ENCODE measurements around the gene ZNF385B.

The ZNF385B gene

GRCh38 chr2:179578171-179578916 lies 283.1 kb downstream of the ZNF385B start:
- DNase-seq: no peak

GRCh38 chr2:179574061-179574519 lies 287.3 kb downstream of the ZNF385B start:
- DNase-seq: no peak

- DNase-seq: no peak
These were observed 288.9 kb downstream of the ZNF385B start for GRCh38 chr2:179572544-179572943.

- no peak for DNase-seq
These were observed 289.7 kb downstream of the ZNF385B start for GRCh38 chr2:179571721-179572120.

- no peak for DNase-seq
These were observed 290.2 kb downstream of the ZNF385B start for GRCh38 chr2:179571252-179571651.

- DNase-seq: no peak
These were observed 291.6 kb downstream of the ZNF385B start for GRCh38 chr2:179569831-179570233.

GRCh38 chr2:179565807-179566206 lies 295.6 kb downstream of the ZNF385B start:
- DNase-seq: no peak

GRCh38 chr2:179562330-179562885 lies 299.0 kb downstream of the ZNF385B start:
- DNase-seq: no peak

- DNase-seq: no peak
These were observed 299.7 kb downstream of the ZNF385B start for GRCh38 chr2:179561702-179562101.

GRCh38 chr2:179560257-179560735 lies 301.1 kb downstream of the ZNF385B start:
- DNase-seq: no peak

- DNase-seq: no peak
These were observed 302.2 kb downstream of the ZNF385B start for GRCh38 chr2:179559108-179559806.

GRCh38 chr2:179558010-179558934 lies 303.1 kb downstream of the ZNF385B start:
- no peak for DNase-seq

- DNase-seq: no peak
These were observed 305.0 kb downstream of the ZNF385B start for GRCh38 chr2:179556425-179556824.

GRCh38 chr2:179555691-179556283 lies 305.6 kb downstream of the ZNF385B start:
- DNase-seq: no peak

GRCh38 chr2:179554639-179555386 lies 306.6 kb downstream of the ZNF385B start:
- no peak for DNase-seq

GRCh38 chr2:179553382-179553781 lies 308.0 kb downstream of the ZNF385B start:
- DNase-seq: no peak

GRCh38 chr2:179551539-179552045 lies 309.8 kb downstream of the ZNF385B start:
- DNase-seq: no peak

- DNase-seq: no peak
These were observed 310.6 kb downstream of the ZNF385B start for GRCh38 chr2:179550849-179551248.

- no peak for DNase-seq
These were observed 311.2 kb downstream of the ZNF385B start for GRCh38 chr2:179550214-179550613.

- no peak for DNase-seq
These were observed 314.8 kb downstream of the ZNF385B start for GRCh38 chr2:179546656-179547055.

GRCh38 chr2:179545024-179545423 lies 316.4 kb downstream of the ZNF385B start:
- no peak for DNase-seq

All from bone marrow (tissue), 2 donors.